Measurements from ENCODE around the gene NTRK1. TPM values are rescaled to one million over a fixed set of nuclear protein-coding genes. Genes with fewer than 3 reads are reported as not detected.

NTRK1 gene
- total RNA-seq, 1 donor from 2014 or later, result 13.4 TPM

- intact Hi-C loops (cut with micrococcal nuclease), result loop anchor here (5.0 kb wide), 1 partner anchor 47 kb away; no protein-coding TSS in a partner anchor
Observed at GRCh38 chr1:156910309-156910782, 49.7 kb downstream of the NTRK1 start.

GRCh38 chr1:156911577-156912298, 51.1 kb downstream of the NTRK1 start:
- intact Hi-C loops (cut with micrococcal nuclease), result loop anchor here (5.0 kb wide), 1 partner anchor 46 kb away; no protein-coding TSS in a partner anchor

- intact Hi-C loops (cut with micrococcal nuclease), result loop anchor here (5.0 kb wide), 1 partner anchor 45 kb away; no protein-coding TSS in a partner anchor
Observed at GRCh38 chr1:156912310-156912709, 51.6 kb downstream of the NTRK1 start.

- intact Hi-C loops (cut with micrococcal nuclease), result loop anchor here (5.0 kb wide), 1 partner anchor 44 kb away; no protein-coding TSS in a partner anchor
Observed at GRCh38 chr1:156912861-156913808, 52.5 kb downstream of the NTRK1 start.

- intact Hi-C loops (cut with micrococcal nuclease), result loop anchor here (5.0 kb wide), 1 partner anchor 43 kb away; no protein-coding TSS in a partner anchor
Observed at GRCh38 chr1:156913809-156914387, 53.2 kb downstream of the NTRK1 start.

- intact Hi-C loops (cut with micrococcal nuclease), result loop anchor here (5.0 kb wide), 1 partner anchor 43 kb away; no protein-coding TSS in a partner anchor
Observed at GRCh38 chr1:156914440-156914856, 53.8 kb downstream of the NTRK1 start.

- intact Hi-C loops (cut with micrococcal nuclease), result loop anchor here (1.0 kb wide), 1 partner anchor 28 kb away; no protein-coding TSS in a partner anchor
Observed at GRCh38 chr1:156920233-156921052, 59.8 kb downstream of the NTRK1 start, which contains the start of gene LRRC71. Gene LRRC71, plus strand, starts transcription at chr1:156920632. Its CDS starts 172 bp downstream, at chr1:156920804.

GRCh38 chr1:156921053-156921529, 60.4 kb downstream of the NTRK1 start:
- intact Hi-C loops (cut with micrococcal nuclease), result no loop called here

- intact Hi-C loops (cut with micrococcal nuclease), result no loop called here
Observed at GRCh38 chr1:156922986-156923669, 62.5 kb downstream of the NTRK1 start.

GRCh38 chr1:156923670-156924477, 63.2 kb downstream of the NTRK1 start:
- intact Hi-C loops (cut with micrococcal nuclease), result no loop called here

GRCh38 chr1:156924478-156925153, 64.0 kb downstream of the NTRK1 start:
- intact Hi-C loops (cut with micrococcal nuclease), result no loop called here

GRCh38 chr1:156925154-156926010, 64.7 kb downstream of the NTRK1 start:
- intact Hi-C loops (cut with micrococcal nuclease), result no loop called here

- intact Hi-C loops (cut with micrococcal nuclease), result no loop called here
Observed at GRCh38 chr1:156926175-156926574, 65.5 kb downstream of the NTRK1 start.

GRCh38 chr1:156926695-156927094, 66.0 kb downstream of the NTRK1 start:
- intact Hi-C loops (cut with micrococcal nuclease), result loop anchor here (1.0 kb wide), 1 partner anchor 34 kb away; no protein-coding TSS in a partner anchor

GRCh38 chr1:156927215-156928042, 66.8 kb downstream of the NTRK1 start:
- intact Hi-C loops (cut with micrococcal nuclease), result loop anchor here (1.0 kb wide), 1 partner anchor 35 kb away; no protein-coding TSS in a partner anchor

- intact Hi-C loops (cut with micrococcal nuclease), result no loop called here
Observed at GRCh38 chr1:156928043-156928602, 67.5 kb downstream of the NTRK1 start.
